H1 (cell line): ENCODE results near the gene CATSPERD. TPM values are rescaled to one million over a fixed set of nuclear protein-coding genes. Genes with fewer than 3 reads are reported as not detected.

Source experiments
- CHD7 ChIP-seq: fragments of 300-600 bp; sonication (generic); IDR thresholded peaks from 2 replicates; pipeline ENCODE4 v1.7.1; 2012; ENCODE audit warnings: low read length, moderate library complexity, mild to moderate bottlenecking, inconsistent platforms; ENCODE audit not compliant: insufficient replicate concordance
- KDM5A ChIP-seq: fragments of 200-600 bp; IDR thresholded peaks from 2 replicates; pipeline ENCODE4 v1.7.1; 2012; ENCODE audit warnings: mild to moderate bottlenecking, low read length, inconsistent platforms, mixed read lengths
- MAX ChIP-seq: IDR thresholded peaks from 2 replicates; pipeline ENCODE4 v1.6.1; 2012; ENCODE audit warnings: inconsistent platforms
- RAD21 ChIP-seq, 2 experiments: IDR thresholded peaks in 1 of 2; conservative IDR thresholded peaks in 1 of 2; 2 replicates each; pipeline ENCODE4 v1.6.1; 2011; ENCODE audit warnings: low read depth in 2 of 2, low read length in 2 of 2, improper control_type of control experiment in 1 of 2, inconsistent platforms in 1 of 2, mild to moderate bottlenecking in 1 of 2, moderate library complexity in 1 of 2
- RFX5 ChIP-seq: IDR thresholded peaks from 2 replicates; pipeline ENCODE4 v1.6.1; 2011; ENCODE audit warnings: low read depth, low read length, improper control_type of control experiment, borderline replicate concordance
- RNF2 ChIP-seq: fragments of 200-900, 300-1000 bp; sonication (generic); IDR thresholded peaks from 2 replicates; pipeline ENCODE4 v1.7.1; 2016; ENCODE audit warnings: borderline replicate concordance, low read depth, mild to moderate bottlenecking, antibody characterized with exemption, low read length; ENCODE audit not compliant: poor library complexity, severe bottlenecking; ENCODE audit errors: missing control alignments
- SRF ChIP-seq: IDR thresholded peaks from 2 replicates; pipeline ENCODE4 v1.6.1; 2011; ENCODE audit warnings: mild to moderate bottlenecking, low read depth, low read length, moderate library complexity
- SUZ12 ChIP-seq: fragments of 200-600 bp; sonication (generic); IDR thresholded peaks from 2 replicates; pipeline ENCODE4 v1.6.1; 2012; ENCODE audit warnings: mild to moderate bottlenecking, inconsistent platforms, low read length, moderate library complexity, mixed read lengths
- polyA plus RNA-seq, 7 experiments: library from polyadenylated mRNA; depleted of rRNA in 3 of 7; stranded (reverse) in 5 of 7; unstranded in 2 of 7; fragments of >200 nt in 5 of 7; fragments of 200-250 nt in 2 of 7; gene quantifications; 1 replicate in 5 of 7; 2 replicates in 1 of 7; 4 replicates in 1 of 7; pipeline versions ENCODE4 v1.2.1 to v1.2.3, GENCODE V29; 2011 to 2013; ENCODE audit warnings: missing spikeins in 2 of 7, mixed read lengths in 2 of 7
- total RNA-seq: library from RNA; stranded (reverse); fragmentation: NEBNext Ultra II Directional; extraction: Animal tissue kit (Norgen Biotek cat#: 25700); gene quantifications from 2 replicates; pipeline ENCODE4 v1.2.1, GENCODE V29; 2021

The CATSPERD gene
- total and polyA plus RNA-seq, 2 of the 8 experiments (the other 6 are each of a cell fraction or from before 2014, with no cell fraction given), result 0.12 TPM; not detected in 1

GRCh38 chr19:5714816-5715215 lies 5.6 kb upstream of the CATSPERD start (continued):
- TF ChIP-seq RAD21 (IDR thresholded peaks at IDR 0.05 in 1 of 2, conservative IDR thresholded peaks at IDR 0.05 in 1 of 2; ENCODE audit: low read depth in 2 of 2, low read length in 2 of 2) (no peak), MAX (no peak), SUZ12 (no peak), KDM5A (no peak), CHD7 (no peak), SRF (no peak), RFX5 (no peak), RNF2 (no peak)
